Hindlimb muscle (tissue), 1 donor: ENCODE data around the gene ADAM17. TPM values are rescaled to one million over a fixed set of nuclear protein-coding genes. Genes with fewer than 3 reads are reported as not detected.
"Not testable (repeated sequence)": the region's sequence is repeated elsewhere in the genome, so short reads cannot be mapped to it uniquely, and the experiment has no call there.

Experiments
- DNase-seq: peaks from one replicate; pipeline ENCODE4 v3.0.0-alpha.2; 2013
- polyA plus RNA-seq: library from polyadenylated mRNA; unstranded; fragments of 120-200 nt; gene quantifications from one replicate; pipeline ENCODE4 v1.2.1, GENCODE V29; 2013; ENCODE audit not compliant: insufficient read length

The ADAM17 gene
- polyA plus RNA-seq: 26.8 TPM

GRCh38 chr2:9555297-9556120 is at the start of gene ADAM17:
Gene ADAM17 (minus strand): TSS chr2:9555830. CDS start chr2:9555605, 225 bp downstream.
- DNase-seq: peak; percentile 95

DNA sequence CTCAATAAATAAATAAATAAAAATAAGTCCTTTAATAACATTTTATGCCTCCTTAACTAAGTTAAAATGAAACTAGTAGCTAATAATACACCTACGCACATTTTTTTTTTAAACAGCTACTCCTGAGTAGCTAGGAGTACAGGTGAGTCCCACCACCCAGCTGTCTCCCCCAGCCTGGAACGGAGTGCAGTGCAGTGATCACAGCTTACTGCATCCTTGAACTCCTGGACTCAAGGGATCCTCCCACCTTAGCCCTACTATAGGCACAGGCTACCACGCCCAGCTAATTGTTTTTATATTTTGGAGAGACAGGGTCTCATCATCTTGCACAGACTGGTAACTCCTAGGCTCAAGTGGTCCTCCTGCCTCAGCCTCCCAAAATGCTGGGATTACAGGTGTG is 46.8 kb upstream of the ADAM17 start:
- no peak for DNase-seq

DNA sequence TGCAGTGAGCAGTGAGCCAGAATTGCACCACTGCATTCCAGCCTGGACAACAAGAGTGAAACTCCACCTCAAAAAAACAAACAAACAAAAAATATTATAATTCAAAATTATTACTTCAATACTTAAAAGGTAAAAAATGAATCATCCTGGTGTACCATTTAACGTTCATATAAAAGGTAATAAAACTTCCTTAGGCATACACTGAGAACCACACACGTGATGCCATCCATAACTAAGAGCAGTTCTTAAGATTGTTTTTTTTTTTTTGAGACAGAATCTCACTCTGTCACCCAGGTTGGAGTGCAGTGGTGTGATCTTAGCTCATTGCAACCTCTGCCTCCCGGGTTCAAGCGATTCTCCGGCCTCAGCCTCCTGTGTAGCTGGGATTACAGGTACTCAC is 45.8 kb upstream of the ADAM17 start:
- no peak for DNase-seq

DNA sequence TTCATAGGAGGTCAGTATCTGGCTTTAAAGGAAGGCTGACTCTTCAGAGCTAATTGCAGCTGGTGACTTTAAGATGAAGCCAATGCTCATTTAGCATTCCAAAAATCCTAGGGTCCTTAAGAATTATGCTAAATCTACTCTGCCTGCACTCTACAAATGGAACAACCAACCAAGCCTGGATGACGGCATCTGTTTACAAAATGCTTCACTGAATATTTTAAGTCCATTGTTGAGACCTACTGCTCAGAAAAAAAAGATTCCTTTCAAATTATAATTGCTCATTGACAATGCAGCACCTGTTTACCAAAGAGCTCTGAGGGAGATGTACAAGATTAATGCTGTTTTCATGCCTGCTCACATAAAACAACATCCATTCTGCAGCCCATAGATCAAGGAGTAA is 43.8 kb upstream of the ADAM17 start:
- DNase-seq: no peak

DNA sequence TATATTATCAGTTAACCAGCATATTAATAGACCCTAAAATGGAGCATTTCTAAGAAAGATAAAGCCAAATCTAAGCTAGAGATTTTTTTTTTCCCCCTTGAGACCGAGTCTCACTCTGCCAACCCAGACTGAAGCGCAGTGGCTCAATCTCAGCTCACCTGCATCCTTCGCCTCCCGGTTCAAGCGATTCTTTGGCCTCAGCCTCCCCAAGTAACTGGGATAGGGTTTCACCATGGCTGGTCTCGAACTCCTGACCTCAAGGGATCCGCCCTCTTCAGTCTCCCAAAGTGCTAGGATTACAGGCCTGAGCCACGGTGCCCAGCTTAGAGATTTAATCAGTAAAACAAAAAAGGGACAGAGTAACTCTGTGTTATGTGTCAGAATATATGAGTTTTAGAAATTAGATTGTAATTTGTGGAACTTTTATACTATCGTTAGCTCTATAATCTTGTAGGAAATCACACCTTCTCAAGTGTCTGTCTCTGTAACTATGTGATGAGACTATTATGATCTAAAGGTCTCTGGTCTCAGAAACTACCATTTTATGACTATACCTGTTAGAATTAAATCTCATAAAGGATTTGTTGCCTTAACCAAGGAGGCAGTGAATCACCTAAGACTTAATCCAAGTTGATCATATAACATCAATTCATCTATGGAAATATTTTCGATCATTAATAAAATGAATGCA is 41.1 kb upstream of the ADAM17 start:
- no peak for DNase-seq

DNA sequence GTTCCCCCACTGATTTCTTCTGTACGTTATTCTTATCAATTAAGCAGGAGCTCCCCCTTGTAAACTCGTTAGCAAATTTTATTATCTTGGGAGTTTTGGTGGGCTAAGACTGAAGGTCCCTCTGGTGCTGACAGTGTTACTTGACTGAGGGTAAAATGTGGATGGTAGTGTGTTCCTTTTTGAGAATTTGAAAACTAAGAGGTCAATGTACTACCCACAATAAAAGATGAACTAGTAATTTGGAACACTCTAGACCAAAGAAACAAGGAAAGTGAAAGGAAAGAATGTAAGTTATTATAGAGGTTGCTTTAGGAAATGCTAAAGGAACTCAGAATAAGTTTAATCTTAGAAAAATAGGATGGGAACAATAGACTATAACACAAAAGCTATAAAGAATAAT is 40.1 kb upstream of the ADAM17 start:
- no peak for DNase-seq

DNA sequence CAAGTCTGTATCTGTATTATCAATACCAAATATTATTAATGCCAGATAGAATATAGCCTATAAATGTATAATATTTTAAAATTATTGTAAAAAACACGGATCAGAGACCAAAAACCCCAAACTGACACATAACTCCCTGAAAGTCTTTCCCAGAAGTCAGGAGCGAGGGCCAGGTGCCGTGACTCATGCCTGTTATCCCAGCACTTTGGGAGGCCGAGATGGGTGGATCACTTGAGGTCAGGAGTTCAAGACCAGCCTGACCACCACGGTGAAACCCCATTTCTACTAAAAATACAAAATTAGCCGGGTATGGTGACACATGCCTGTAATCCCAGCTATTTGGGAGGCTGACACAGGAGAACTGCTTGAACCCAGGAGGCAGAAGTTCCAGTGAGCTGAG is 39.6 kb upstream of the ADAM17 start:
- not testable (repeated sequence) for DNase-seq

- no peak for DNase-seq
Measured at GRCh38 chr2:9594366-9595054, 38.9 kb upstream of the ADAM17 start.

- DNase-seq: no peak
Measured at GRCh38 chr2:9593925-9594324, 38.3 kb upstream of the ADAM17 start.

DNA sequence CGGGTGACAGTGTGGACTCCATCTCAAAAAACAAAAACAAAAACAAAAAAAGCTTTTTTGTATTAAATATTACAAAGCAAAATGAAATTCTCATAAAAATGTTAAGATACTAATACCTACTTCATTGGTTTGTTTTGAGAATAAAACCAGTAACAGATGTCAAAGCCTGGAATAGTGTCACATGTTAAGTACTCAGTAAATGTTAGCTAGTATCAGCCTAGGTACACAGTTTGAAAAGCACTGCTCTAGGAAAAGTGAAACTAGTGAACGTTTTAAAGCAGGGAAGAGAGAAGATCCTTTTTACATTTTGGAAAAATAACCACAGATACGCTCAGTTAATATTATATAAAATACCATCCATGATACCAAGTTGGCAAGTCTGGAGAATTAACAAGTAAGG is 37.1 kb upstream of the ADAM17 start:
- no peak for DNase-seq

- DNase-seq: no peak
Measured at GRCh38 chr2:9590641-9591040, 35.0 kb upstream of the ADAM17 start.

DNA sequence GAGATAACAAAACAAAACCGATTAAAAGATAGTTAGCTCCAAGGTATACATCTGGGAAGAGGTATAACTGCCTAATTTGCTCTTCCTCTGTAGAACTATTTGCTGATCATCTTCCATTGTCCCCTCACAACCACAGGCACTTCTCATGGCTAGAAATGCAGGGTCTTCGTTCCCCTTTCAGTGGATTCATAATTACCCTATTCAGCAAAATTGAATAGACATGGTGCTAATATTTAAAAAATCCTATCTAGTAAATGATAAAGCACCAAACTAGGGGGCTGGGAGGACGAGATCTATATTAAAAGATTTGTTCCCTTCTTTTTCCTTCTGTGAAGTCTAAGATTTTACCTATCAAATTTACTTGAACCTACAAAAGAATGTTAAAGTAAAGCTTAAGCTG is 30.8 kb upstream of the ADAM17 start:
- DNase-seq: no peak

DNA sequence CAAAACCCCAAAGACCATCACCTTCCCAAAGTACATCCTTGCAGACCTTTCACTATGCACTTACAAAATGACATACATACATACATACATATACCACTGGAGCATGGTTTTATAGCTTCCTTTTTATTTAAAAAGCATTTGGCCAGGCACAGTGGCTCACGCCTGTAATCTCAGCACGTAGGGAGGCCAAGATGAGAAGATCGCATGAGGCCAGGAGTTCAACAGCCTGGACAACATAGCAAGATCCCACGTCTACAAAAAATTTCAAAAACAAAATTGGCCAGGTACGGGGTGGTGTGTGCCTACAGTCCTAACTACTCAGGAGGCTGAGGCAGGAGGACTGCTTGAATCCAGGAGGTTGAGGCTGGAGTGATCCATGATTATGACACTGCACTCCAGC is 29.9 kb upstream of the ADAM17 start:
- DNase-seq: no peak

GRCh38 chr2:9584902-9585301 is 29.3 kb upstream of the ADAM17 start:
- DNase-seq: not testable (repeated sequence)

GRCh38 chr2:9582624-9583023 is 27.0 kb upstream of the ADAM17 start:
- no peak for DNase-seq

DNA sequence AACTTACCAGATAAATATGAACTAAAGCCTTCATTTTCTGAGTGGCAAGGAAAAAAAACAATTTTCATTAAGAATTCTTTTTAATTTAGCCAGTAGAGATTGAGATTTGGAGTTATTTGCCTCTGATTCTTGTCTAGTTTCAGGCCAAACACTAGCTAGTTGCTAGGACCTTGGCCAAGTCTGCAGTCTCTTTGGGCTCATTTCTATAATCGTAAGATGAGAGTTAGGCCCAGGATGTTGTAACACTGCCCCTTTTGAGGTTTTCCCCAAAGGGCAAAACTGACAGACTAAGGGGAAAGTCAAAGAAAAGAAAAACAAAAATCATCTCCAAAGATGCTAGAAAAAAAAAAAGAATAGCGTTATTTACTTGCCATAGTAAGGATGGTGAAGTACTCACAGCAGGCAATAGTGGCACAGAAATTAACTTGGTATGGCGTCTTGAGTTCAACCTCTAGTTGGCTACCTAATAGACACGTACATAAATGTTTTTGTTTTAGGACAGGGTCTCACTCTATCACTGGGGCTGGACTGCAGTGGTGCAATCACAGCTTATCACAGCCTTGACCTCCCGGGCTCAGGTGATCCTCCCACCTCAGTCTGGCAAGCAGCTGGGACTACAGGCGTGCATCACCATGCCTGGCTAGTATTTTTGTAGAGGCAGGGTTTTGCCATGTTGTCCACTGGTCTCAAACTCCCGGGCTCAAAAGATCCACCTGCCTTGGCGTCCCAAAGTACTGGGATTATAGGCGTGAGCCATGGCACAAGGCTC is 23.0 kb upstream of the ADAM17 start:
- DNase-seq: no peak

GRCh38 chr2:9574331-9574730 is 18.7 kb upstream of the ADAM17 start:
- no peak for DNase-seq

GRCh38 chr2:9573840-9574239 is 18.2 kb upstream of the ADAM17 start:
- DNase-seq: no peak

DNA sequence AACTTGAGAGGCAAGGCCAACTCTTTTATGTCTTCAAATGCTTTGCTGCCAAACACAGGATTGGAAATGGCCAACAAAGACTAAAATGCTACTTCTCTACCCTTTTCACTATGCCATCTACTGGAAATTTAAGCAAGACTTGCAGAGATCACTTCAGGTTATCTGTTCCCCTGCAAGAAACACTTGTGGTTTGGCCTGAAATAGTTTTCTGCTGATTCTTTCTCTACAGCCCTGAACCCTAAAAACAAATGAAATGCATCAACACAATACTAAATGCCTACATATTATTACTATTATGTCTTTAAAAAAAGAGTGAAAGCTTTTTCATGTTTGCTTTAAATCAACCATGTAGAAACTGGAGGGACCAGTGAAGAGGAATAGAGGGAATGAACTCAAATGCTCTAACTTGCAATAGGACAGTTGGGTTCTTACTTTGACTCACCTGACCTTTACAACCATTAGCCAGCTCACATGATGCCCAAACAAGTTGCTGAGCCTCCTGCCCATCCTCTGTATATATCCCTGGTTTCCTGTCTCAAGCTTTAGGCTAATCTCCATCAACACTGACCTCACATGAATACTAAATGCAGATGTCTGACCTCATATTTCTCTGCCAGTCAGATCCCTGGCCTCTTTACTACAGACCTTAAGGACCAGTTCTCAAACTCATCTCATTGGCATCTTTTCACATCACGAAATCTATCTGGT is 17.5 kb upstream of the ADAM17 start:
- DNase-seq: no peak

DNA sequence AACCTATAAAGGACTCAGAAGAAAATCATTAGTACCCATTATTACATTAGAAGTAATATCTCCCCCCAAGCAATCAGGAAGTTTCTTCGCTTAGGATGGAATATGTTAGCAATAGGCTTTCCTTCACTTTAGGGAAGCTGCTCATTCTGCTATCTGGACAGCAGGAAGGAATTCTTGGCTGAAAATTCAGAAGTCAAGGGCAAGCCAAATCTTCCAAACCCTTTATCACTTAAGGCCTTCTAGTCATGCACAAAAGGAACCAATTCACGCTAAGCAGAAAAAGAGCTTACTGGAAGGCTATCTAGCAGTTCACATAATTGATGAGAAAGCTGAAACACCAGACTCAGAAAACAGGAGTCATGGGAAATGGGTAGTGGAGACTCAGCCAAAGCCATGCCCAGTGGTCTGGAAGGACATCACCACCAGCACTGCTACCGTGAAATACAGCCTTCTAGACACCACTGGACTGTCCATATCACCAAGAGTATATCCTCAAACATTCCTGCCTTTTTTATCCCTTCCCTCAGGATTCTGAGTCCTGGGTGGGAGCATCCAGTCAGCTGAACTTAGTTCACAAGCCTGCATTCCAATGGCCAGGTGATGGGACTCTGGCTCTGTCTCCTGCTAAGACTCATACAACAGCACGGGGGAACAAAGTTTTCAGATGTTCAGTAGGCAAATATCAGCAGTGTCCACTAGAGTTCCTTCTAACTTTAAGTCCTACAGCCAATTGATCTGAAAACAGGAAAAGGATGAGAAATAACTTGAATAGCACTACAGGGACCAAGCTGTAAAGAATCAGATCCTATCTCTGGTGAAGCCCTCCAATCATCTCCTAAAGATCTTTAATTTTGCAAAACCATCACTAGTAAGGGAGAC is 14.8 kb upstream of the ADAM17 start:
- DNase-seq: no peak
